HepG2 (cell line): ENCODE results near the gene COPA. TPM values are rescaled to one million over a fixed set of nuclear protein-coding genes. Genes with fewer than 3 reads are reported as not detected.

Experiments
- ATAC-seq: fragments of 200-7000 bp; cut with Tn5 transposase; 3 replicates; pipeline ENCODE4 v1.9.1; 2020; ENCODE audit warnings: mild to moderate bottlenecking, moderate library complexity
- BruUV-seq: library from RNA; stranded (reverse); fragments of 400-500 nt; replicated peaks from 2 replicates; lab custom pipeline; 2021; lab: Mats Ljungman, UMichigan
- CTCF ChIA-PET: fragments of 300-600 bp; formaldehyde crosslinking; extraction: SDS; loops from one replicate; lab custom pipeline; 2021; ENCODE audit warnings: low total read pairs, inconsistent platforms, low intra/inter-chr PET ratio; lab: Yijun Ruan, JAX
- POLR2A ChIA-PET: fragments of 350-600 bp; sonication (Branson Sonifier 250); formaldehyde crosslinking; loops from one replicate; lab custom pipeline; 2020; ENCODE audit warnings: antibody characterized with exemption, inconsistent platforms; lab: Yijun Ruan, JAX
- DNase-seq: peaks from one replicate; pipeline ENCODE4 v3.0.0-alpha.2; 2015; ENCODE audit warnings: low spot score
- FAIRE-seq: peaks from 3 replicates; lab custom pipeline; 2011; peaks lifted over from hg19 to GRCh38; lab: Jason Lieb, UNC
- H2AFZ ChIP-seq: one replicate; pipeline ENCODE4 v1.6.1; 2011; ENCODE audit warnings: low read length, inconsistent platforms
- H3K27ac ChIP-seq: fragments of 300-600 bp; 3 replicates; pipeline ENCODE4 v1.8.0; 2011; ENCODE audit warnings: mixed run types, mild to moderate bottlenecking, mixed read lengths, low read length, inconsistent platforms; ENCODE audit not compliant: insufficient read depth; ENCODE audit errors: extremely low read length
- H3K27me3 ChIP-seq, 2 experiments: fragments of 200-600 bp in 1 of 2; 2 replicates in 1 of 2; 3 replicates in 1 of 2; pipeline versions ENCODE4 v1.6.0 to v1.8.0; 2011; ENCODE audit warnings: low read length in 2 of 2, mild to moderate bottlenecking in 2 of 2, moderate library complexity in 2 of 2, inconsistent platforms in 1 of 2; ENCODE audit not compliant: insufficient read depth in 2 of 2, control insufficient read depth in 1 of 2
- H3K36me3 ChIP-seq, 2 experiments: fragments of 200-600 bp in 1 of 2; replicated peaks in 1 of 2; 2 replicates in 1 of 2; 3 replicates in 1 of 2; pipeline versions ENCODE4 v1.5.1 to v1.8.0; 2011; ENCODE audit warnings: low read length in 2 of 2, inconsistent platforms in 1 of 2; ENCODE audit not compliant: insufficient read depth in 2 of 2, control insufficient read depth in 1 of 2
- H3K4me1 ChIP-seq: 2 replicates; pipeline ENCODE4 v1.5.1; 2012; ENCODE audit warnings: low read length, inconsistent platforms; ENCODE audit not compliant: insufficient read depth
- H3K4me2 ChIP-seq: 2 replicates; pipeline ENCODE4 v1.6.0; 2011; ENCODE audit warnings: low read depth, low read length, inconsistent platforms
- H3K4me3 ChIP-seq, 3 experiments: fragments of 200-600 bp in 1 of 3; sonication (generic), shearing (Covaris generic) in 1 of 3; replicated peaks in 1 of 3; 2 replicates each; pipeline ENCODE4 v1.5.1; 2011 to 2016; ENCODE audit warnings: low read length in 3 of 3, inconsistent platforms in 2 of 3, low read depth in 2 of 3, mild to moderate bottlenecking in 2 of 3, control low read depth in 1 of 3, mixed read lengths in 1 of 3; ENCODE audit not compliant: insufficient read depth in 1 of 3
- H3K79me2 ChIP-seq: one replicate; pipeline ENCODE4 v1.6.1; 2011; ENCODE audit warnings: low read length, inconsistent platforms; ENCODE audit not compliant: insufficient read depth
- H3K9ac ChIP-seq: 2 replicates; pipeline ENCODE4 v1.6.0; 2011; ENCODE audit warnings: mild to moderate bottlenecking, low read depth, low read length, inconsistent platforms; ENCODE audit not compliant: insufficient read depth
- H3K9me3 ChIP-seq: 2 replicates; pipeline ENCODE4 v1.5.1; 2012; ENCODE audit warnings: mild to moderate bottlenecking, low read length
- H4K20me1 ChIP-seq: 2 replicates; pipeline ENCODE4 v1.6.0; 2011; ENCODE audit warnings: inconsistent platforms, mild to moderate bottlenecking, low read length, moderate library complexity; ENCODE audit not compliant: insufficient read depth
- ATF7 ChIP-seq, 2 experiments: fragments of 450-650 bp in 1 of 2; sonication (generic) in 1 of 2; formaldehyde crosslinking in 1 of 2; IDR thresholded peaks; 2 replicates each; pipeline versions ENCODE4 v1.4.0 to v1.6.1; 2016 to 2020; ENCODE audit warnings: antibody characterized with exemption in 1 of 2, mild to moderate bottlenecking in 1 of 2, missing genetic modification reagents in 1 of 2
- CEBPB ChIP-seq: IDR thresholded peaks from 2 replicates; pipeline ENCODE4 v1.6.1; 2011; ENCODE audit warnings: low read depth, low read length, improper control_type of control experiment, borderline replicate concordance
- CENPT ChIP-seq: sonication (generic); formaldehyde crosslinking; IDR thresholded peaks from 2 replicates; pipeline ENCODE4 v1.8.0; 2022; ENCODE audit warnings: low read depth, mild to moderate bottlenecking, moderate library complexity, missing genetic modification reagents
- FOXK2 ChIP-seq: fragments of 450-650 bp; IDR thresholded peaks from 2 replicates; pipeline ENCODE4 v1.6.1; 2016
- FOXP1 ChIP-seq, 2 experiments: fragments of 450-650 bp in 1 of 2; IDR thresholded peaks; 2 replicates each; pipeline ENCODE4 v1.6.1; 2017 to 2018; ENCODE audit warnings: antibody characterized with exemption in 1 of 2
- MED1 ChIP-seq: sonication (generic); formaldehyde crosslinking; IDR thresholded peaks from 2 replicates; pipeline ENCODE4 v1.4.0; 2020; ENCODE audit warnings: missing genetic modification reagents
- NFYB ChIP-seq: sonication (generic); formaldehyde crosslinking; IDR thresholded peaks from 2 replicates; pipeline ENCODE4 v1.4.0; 2020; ENCODE audit warnings: missing genetic modification reagents
- NFYC ChIP-seq: IDR thresholded peaks from 2 replicates; pipeline ENCODE4 v1.6.1; 2016; ENCODE audit warnings: missing genetic modification reagents, missing compliant biosample characterization
- NR3C1 ChIP-seq: sonication (generic); formaldehyde crosslinking; IDR thresholded peaks from 2 replicates; pipeline ENCODE4 v1.4.0; 2020; ENCODE audit warnings: missing genetic modification reagents
- SALL1 ChIP-seq: sonication (generic); formaldehyde crosslinking; IDR thresholded peaks from 2 replicates; pipeline ENCODE4 v1.8.0; 2022; ENCODE audit warnings: mild to moderate bottlenecking, missing genetic modification reagents
- SOX5 ChIP-seq: IDR thresholded peaks from 2 replicates; pipeline ENCODE4 v1.6.1; 2016; ENCODE audit warnings: borderline replicate concordance
- STAG1 ChIP-seq: sonication (generic); formaldehyde crosslinking; IDR thresholded peaks from 2 replicates; pipeline ENCODE4 v1.4.0; 2020; ENCODE audit warnings: missing genetic modification reagents
- ZFP36L2 ChIP-seq: sonication (generic); formaldehyde crosslinking; IDR thresholded peaks from 2 replicates; pipeline ENCODE4 v1.4.0; 2020; ENCODE audit warnings: missing genetic modification reagents
- ZKSCAN8 ChIP-seq: IDR thresholded peaks from 2 replicates; pipeline ENCODE4 v1.6.1; 2016; ENCODE audit warnings: borderline replicate concordance, missing genetic modification reagents, missing compliant biosample characterization
- ZNF768 ChIP-seq: sonication (generic); formaldehyde crosslinking; IDR thresholded peaks from 2 replicates; pipeline ENCODE4 v1.4.0; 2020; ENCODE audit warnings: missing genetic modification reagents
- ZNF781 ChIP-seq: sonication (generic); formaldehyde crosslinking; IDR thresholded peaks from 2 replicates; pipeline ENCODE4 v1.5.1; 2020; ENCODE audit warnings: borderline replicate concordance, mild to moderate bottlenecking, missing genetic modification reagents; ENCODE audit errors: not compliant biosample characterization
- WGBS: methylation state at CpG from one replicate; pipeline ENCODE4 v1.1.6; 2017; ENCODE audit warnings: low lambda C conversion rate; 5-methylcytosine and 5-hydroxymethylcytosine counted together
- in situ Hi-C: cut with HindIII; loops from 2 replicates; pipeline ENCODE4 v1.10.0; 2017; ENCODE audit warnings: low pct_unique_long_range_greater_than_20kb; ENCODE audit not compliant: extremely low pct_ligation_motif_present
- intact Hi-C: fragments of 100-400 bp; cut with micrococcal nuclease; formaldehyde crosslinking; loops from one replicate; pipeline ENCODE4 v1.10.0; 2022; ENCODE audit not compliant: unreplicated experiment
- polyA plus RNA-seq, 8 experiments: library from polyadenylated mRNA; depleted of rRNA in 3 of 8; stranded (reverse) in 7 of 8; unstranded in 1 of 8; fragments of >200 nt; fragmentation: Illumina TruSeq in 4 of 8; extraction: Trizol in 4 of 8; gene quantifications; 2 replicates each; pipeline versions ENCODE4 v1.2.1 to v1.2.3, GENCODE V29; 2011 to 2016; ENCODE audit warnings: low read depth in 4 of 8, missing spikeins in 1 of 8, mixed read lengths in 1 of 8; ENCODE audit not compliant: insufficient read depth in 1 of 8
- total RNA-seq, 5 experiments: library from RNA; depleted of rRNA; stranded (reverse); fragments of >200 nt; fragmentation: Illumina TruSeq; extraction: Trizol; gene quantifications; 2 replicates each; pipeline ENCODE4 v1.2.3, GENCODE V29; 2016; ENCODE audit warnings: low read depth in 1 of 5
- TF ChIP-seq, protein P1 (sequence below): sonication (generic); formaldehyde crosslinking; IDR thresholded peaks from 2 replicates; pipeline ENCODE4 v1.5.1; 2020; ENCODE audit warnings: mild to moderate bottlenecking, missing genetic modification reagents, borderline replicate concordance

Gene COPA
- total and polyA plus RNA-seq, 2 of the 13 experiments (the other 11 are each of a cell fraction or from before 2014, with no cell fraction given) = 160 to 197 TPM

GRCh38 chr1:160340866-160341265 is 2.2 kb downstream of the COPA start (continued):
- TF ChIP-seq MED1 (CRISPR knock-in tag) = 0 out of 2 replicates have a peak, but pooled peaks have one; percentile 19
- peak; percentile 82 for TF ChIP-seq CEBPB
- TF ChIP-seq SOX5 (CRISPR knock-in tag) = peak; percentile 38; the same call in 1 of the 2 replicates
- TF ChIP-seq FOXP1 (IDR thresholded peaks at IDR 0.05) = no peak
- TF ChIP-seq FOXP1 (CRISPR knock-in tag; IDR thresholded peaks at IDR 0.05) = peak; percentile 36; the same call in 1 of the 2 replicates
- TF ChIP-seq, all 625 proteins: peak for 13

- in situ Hi-C loops = no loop called here
- ATAC-seq = no peak
Observed at GRCh38 chr1:160340146-160340545, 2.9 kb downstream of the COPA start.

GRCh38 chr1:160338580-160338979 is 4.5 kb downstream of the COPA start:
- peaks cover 46% of the 10 kb centered on the region for H4K20me1 ChIP-seq
- peaks cover 22 to 55% of the 10 kb centered on the region in 2 experiments for H3K36me3 ChIP-seq
- peaks cover 0 to 4% of the 10 kb centered on the region in 2 experiments; a peak in 1 of 5 replicates for H3K27me3 ChIP-seq
- CTCF ChIA-PET = no interaction called here
- H3K27ac ChIP-seq = no peak overlapping the region
- ATAC-seq (no peak), DNase-seq (no peak), FAIRE-seq (no peak)
- 96% methylated on average over 4 of the region's 4 CpGs for WGBS
- no TSS peak for BruUV-seq
- no peak overlapping the region for H2AFZ ChIP-seq
- peaks cover 66% of the 10 kb centered on the region for H3K79me2 ChIP-seq
- no peak overlapping the region for H3K4me3 ChIP-seq
- H3K4me2 ChIP-seq = no peak overlapping the region
- POLR2A ChIA-PET = no interaction called here
- H3K9ac ChIP-seq = no peak overlapping the region
- in situ Hi-C loops = no loop called here
- no peaks in the 10 kb centered on the region for H3K9me3 ChIP-seq
- peaks cover 26% of the 10 kb centered on the region for H3K4me1 ChIP-seq
- intact Hi-C loops = no loop called here
- TF ChIP-seq ZNF781 (CRISPR knock-in tag) (no peak), FOXK2 (no peak), SALL1 (CRISPR knock-in tag) (no peak), STAG1 (CRISPR knock-in tag) (no peak), NFYC (CRISPR knock-in tag) (no peak), ZNF768 (CRISPR knock-in tag) (no peak), CENPT (no peak), NR3C1 (CRISPR knock-in tag) (no peak), ZFP36L2 (no peak)
- TF ChIP-seq, protein P1, sequence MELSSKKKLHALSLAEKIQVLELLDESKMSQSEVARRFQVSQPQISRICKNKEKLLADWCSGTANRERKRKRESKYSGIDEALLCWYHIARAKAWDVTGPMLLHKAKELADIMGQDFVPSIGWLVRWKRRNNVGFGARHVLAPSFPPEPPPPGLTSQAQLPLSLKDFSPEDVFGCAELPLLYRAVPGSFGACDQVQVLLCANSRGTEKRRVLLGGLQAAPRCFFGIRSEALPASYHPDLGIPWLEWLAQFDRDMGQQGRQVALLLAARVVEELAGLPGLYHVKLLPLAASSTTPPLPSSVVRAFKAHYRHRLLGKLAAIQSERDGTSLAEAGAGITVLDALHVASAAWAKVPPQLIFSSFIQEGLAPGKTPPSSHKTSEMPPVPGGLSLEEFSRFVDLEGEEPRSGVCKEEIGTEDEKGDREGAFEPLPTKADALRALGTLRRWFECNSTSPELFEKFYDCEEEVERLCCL (CRISPR knock-in tag) = no peak

More at GRCh38 chr1:160340146-160340545, 2.9 kb downstream of the COPA start:
- H3K4me2 ChIP-seq = peak overlapping the region; percentile 84
- TF ChIP-seq ATF7 (IDR thresholded peaks at IDR 0.05) (0 out of 2 replicates have a peak, but pooled peaks have one; percentile 7), ATF7 (CRISPR knock-in tag; IDR thresholded peaks at IDR 0.05) (no peak), ZKSCAN8 (CRISPR knock-in tag) (no peak), NFYB (CRISPR knock-in tag) (no peak)
- H3K9me3 ChIP-seq = no peaks in the 10 kb centered on the region
- FAIRE-seq (no peak), DNase-seq (no peak)
- H3K36me3 ChIP-seq = peaks cover 13 to 41% of the 10 kb centered on the region in 2 experiments
- peaks cover 0 to 4% of the 10 kb centered on the region in 2 experiments; a peak in 1 of 5 replicates for H3K27me3 ChIP-seq
- peaks cover 46% of the 10 kb centered on the region for H4K20me1 ChIP-seq
- CTCF ChIA-PET = no interaction called here
- intact Hi-C loops = no loop called here
- POLR2A ChIA-PET = interaction anchor here (1.0 kb wide), 1 partner anchor 24 kb away, joined by 3 read pairs; no protein-coding TSS in a partner anchor
- no peak overlapping the region; the same call in 1 of the 2 replicates for H3K9ac ChIP-seq
- H2AFZ ChIP-seq = no peak overlapping the region
- WGBS = 90% methylated on average over 3 of the region's 3 CpGs
- no peak overlapping the region for H3K27ac ChIP-seq
- no peak overlapping the region; a peak in 1 of 6 replicates for H3K4me3 ChIP-seq
- H3K4me1 ChIP-seq = peaks cover 37% of the 10 kb centered on the region
- peaks cover 78% of the 10 kb centered on the region for H3K79me2 ChIP-seq
- no TSS peak for BruUV-seq
